GM21423 (cell line): ENCODE results near the gene ARF1.
A peak's percentile ranks its signal among the peaks of the same experiment; 100 is the strongest.

Source experiments
- ATAC-seq: cut with Tn5 transposase; IDR thresholded peaks from one replicate; pipeline ENCODE4 v1.9.1; 2021; ENCODE audit warnings: mild to moderate bottlenecking, moderate library complexity; ENCODE audit not compliant: unreplicated experiment

Gene ARF1

GRCh38 chr1:228082214-228082917, at the start of gene ARF1:
TSS of gene ARF1 (plus strand) at chr1:228082708. CDS start at chr1:228097115, 14,407 bp downstream.
- ATAC-seq: peak; percentile 76

- no peak for ATAC-seq
Observed at GRCh38 chr1:228033376-228033775, 49.1 kb upstream of the ARF1 start.

DNA sequence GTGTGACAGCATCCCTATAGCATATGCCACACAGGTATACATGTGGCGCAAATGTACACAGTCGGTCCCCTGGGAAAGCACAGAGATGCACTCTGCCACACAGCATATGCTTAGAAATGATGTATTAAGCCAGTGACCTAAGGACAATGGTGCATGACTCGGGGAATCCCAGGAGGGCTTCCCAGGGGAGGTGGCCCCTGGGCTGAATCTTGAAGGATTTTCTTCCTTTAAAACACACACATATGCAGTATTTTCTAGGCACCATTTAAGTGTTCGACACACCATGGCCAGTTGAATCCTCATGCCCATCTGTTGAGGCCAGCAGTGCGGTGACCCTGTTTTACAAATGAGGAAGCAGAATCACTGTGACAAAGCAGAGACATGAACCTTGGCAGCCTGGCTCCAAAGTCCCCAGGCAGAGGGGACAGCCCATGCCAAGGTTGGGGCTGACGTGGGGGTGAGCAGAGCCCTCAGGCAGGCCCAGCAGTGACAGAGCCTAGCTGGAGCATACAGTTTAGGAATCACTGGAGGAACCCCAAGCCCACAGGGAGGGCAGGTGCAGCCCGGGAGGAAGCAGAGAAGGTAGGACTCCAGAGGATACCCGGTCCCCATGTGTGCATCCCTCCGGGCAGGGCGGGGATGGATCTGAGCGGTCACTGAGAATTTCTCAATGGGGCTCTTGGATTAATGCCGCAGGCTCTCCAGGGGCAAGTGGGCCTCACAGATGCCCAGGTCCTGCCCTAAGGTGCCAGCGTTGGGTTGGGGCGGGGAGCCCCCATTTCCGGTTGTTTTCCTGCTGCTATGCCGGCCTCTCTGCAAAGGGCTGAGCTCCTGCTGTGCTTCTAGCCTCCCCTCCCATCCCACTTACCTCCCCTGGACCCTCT, 47.3 kb upstream of the ARF1 start:
- no peak for ATAC-seq

- no peak for ATAC-seq
Observed at GRCh38 chr1:228035844-228036243, 46.7 kb upstream of the ARF1 start.

GRCh38 chr1:228036701-228037231, 45.7 kb upstream of the ARF1 start:
- no peak for ATAC-seq

GRCh38 chr1:228037401-228038386, 44.8 kb upstream of the ARF1 start:
- peak; percentile 85 for ATAC-seq

DNA sequence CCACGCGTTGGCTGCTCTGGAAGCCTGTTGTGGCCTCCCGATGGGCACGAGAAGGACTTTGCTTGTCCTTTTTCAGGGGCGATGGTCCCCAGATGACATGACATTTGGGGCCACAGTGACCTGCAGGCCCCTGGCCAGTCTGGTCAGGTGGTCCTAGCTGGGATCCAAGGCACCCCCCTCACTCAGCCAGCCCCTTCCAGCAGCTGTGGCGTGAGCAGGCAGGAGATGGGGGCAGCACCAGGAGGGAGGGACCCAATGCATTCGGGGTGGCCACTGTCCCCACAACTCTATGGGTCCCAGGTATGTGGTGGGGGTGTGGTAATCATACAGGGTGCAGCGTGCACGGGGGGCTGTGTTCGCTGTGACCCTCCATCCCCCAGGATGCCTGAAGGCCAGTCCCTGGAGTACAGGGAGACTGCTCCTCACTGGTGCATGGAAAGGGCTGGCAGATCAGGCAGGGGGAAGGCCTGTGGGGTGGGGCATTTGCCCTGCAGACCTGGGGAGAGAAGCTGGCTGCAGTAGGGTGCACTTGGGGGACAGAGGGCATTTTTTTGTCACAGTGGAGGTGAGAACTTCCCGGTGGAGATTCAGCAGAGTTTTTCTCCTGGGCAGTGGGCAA, 44.0 kb upstream of the ARF1 start:
- no peak for ATAC-seq

- no peak for ATAC-seq
Observed at GRCh38 chr1:228039006-228039903, 43.3 kb upstream of the ARF1 start.

- ATAC-seq: no peak
Observed at GRCh38 chr1:228039986-228040385, 42.5 kb upstream of the ARF1 start.

DNA sequence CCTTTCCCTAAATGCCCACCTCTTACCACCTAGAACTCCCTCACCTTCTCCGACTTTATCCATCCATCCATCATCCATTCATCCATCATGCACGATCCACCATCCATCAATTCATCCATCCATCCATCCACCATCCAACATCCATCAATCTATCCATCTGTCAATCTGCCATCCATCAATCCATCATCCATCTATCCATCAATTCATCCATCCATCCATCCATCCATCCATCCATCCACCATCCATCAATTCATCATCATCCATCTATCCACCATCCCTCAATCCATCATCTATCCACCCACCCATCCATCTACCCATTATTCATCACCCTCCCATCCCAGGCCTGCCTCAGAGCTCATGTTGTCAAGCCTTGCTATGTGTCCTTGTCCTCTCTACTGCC, 41.2 kb upstream of the ARF1 start:
- ATAC-seq: no peak

DNA sequence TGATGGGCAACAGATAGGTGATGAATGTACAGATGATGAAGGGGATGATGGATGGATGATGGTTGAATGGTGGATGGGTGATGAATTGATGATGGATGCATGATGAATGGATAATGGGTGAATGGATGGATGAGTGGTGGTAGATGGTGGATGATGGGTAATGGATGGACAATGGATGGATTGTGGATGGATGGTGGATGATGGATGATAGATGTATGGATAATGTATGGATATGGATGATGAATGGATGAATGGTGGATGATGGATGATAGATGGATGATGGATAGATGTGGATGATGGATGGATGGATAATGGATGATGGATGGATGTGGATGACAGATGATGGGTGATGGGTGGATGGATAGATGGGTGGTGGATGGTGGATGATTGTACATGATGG, 40.0 kb upstream of the ARF1 start:
- no peak for ATAC-seq

DNA sequence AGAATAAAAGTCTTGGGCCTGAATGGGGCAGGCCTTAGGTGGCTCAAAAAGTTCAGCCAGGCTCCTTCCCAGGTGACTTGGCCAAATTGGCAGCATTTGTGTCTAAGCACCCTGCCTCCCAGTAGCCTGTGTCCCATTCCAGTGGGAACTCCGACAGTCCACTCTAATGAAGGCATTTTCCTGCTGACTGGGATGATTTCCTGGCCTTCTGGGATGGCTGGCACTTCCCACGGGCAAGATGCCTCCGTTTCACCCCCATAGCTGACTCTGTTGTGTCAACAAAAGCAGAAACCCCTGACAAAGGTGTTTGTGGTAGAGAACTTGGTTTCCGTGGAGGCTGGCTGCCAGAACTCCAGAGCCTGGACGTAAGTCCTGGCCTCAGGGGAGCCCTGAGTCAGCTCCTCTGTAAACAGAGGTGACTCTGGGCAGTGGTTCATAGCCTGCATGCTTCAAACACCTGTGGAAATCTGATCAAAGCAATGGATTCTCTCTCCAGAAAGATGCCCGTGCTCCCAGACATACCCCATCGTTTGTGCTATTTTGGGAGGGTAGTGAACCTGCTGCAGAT, 39.1 kb upstream of the ARF1 start:
- no peak for ATAC-seq

GRCh38 chr1:228044961-228045360, 37.5 kb upstream of the ARF1 start:
- no peak for ATAC-seq

DNA sequence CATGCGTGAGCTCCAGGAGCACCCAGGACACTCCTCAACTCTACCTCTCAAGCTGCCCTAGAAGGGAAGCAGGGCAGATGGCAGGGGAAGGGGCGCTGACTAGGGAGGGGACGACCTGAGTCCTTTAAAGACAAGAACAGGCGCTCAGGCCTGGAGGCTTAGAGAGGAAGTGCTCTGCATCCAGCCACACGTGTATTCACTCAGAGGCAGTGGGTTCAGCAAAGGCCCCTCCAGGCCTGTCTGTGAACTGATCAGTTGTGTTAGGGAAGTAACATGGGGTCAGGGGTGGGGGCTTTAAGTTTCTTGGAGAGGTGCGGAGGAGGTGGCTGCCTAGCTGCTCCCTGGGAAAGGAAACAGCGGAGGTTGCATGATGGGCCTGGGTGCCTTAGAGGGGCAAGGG, 37.1 kb upstream of the ARF1 start:
- no peak for ATAC-seq

DNA sequence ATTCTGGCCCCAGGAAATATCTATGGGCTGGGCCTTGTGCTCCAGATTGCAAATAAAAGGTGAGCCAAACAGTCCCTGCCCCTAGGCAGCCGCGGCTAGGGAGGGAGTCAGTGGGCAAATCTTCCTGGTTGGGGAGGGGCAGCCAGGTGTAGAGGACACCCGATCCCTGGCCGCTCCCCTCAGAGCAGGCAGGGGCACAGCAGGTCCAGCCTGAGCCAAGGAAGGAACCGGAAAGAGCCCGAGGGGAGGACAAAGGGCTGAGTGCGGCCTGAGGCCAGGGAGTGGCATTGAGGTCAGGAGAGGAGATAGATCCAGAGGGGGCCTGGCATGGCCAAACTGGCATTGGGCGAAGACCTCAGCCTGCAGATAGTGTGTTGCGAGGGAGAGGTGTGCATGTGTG, 36.6 kb upstream of the ARF1 start:
- no peak for ATAC-seq

GRCh38 chr1:228046421-228047182, 35.9 kb upstream of the ARF1 start:
- ATAC-seq: no peak

DNA sequence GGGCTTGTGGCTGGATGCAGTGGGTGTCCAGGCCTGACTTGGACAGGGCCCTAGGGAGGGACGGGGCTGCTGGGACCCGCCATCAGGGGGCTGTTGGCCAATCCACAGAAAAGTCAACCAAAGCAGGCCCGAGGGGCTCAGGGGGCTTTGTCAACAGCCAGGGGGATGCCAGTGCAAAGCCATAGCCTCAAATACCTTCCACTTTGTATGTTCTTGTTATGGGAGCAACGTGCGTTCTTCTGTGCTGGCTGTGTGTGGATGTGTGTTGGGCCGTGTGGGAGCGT, 35.4 kb upstream of the ARF1 start:
- ATAC-seq: no peak

DNA sequence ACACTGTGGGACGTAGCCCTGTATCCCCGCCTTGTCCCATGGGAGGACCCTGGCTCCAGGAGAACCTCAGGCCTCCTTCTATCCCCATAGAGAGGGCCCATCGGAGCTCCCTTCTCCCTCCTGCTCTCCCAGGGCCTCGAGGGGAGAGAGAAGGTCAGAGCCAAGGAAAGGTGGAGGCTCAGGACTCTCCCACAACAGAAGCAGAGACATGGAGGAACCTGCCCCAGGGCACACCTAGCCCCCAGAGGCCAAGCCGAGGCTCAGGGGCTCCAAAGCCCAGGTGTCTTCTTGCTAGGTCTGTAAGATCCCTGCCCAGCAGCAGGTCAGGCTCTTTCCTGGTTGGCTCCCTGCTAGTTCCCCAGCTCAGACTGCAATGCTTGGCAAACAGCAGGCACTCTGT, 34.4 kb upstream of the ARF1 start:
- ATAC-seq: no peak
